GM21390 (cell line): Measurements from ENCODE around the gene ZBTB7C.

ENCODE experiments used
- ATAC-seq: cut with Tn5 transposase; IDR thresholded peaks from one replicate; pipeline ENCODE4 v1.9.1; 2021; ENCODE audit not compliant: unreplicated experiment

Gene ZBTB7C

GRCh38 chr18:48391868-48392267, 17.3 kb downstream of the ZBTB7C start:
- no peak for ATAC-seq

GRCh38 chr18:48390641-48391040, 18.5 kb downstream of the ZBTB7C start:
- ATAC-seq, result no peak

GRCh38 chr18:48388478-48388877, 20.7 kb downstream of the ZBTB7C start:
- no peak for ATAC-seq

- no peak for ATAC-seq
Observed at GRCh38 chr18:48387300-48387699, 21.9 kb downstream of the ZBTB7C start.

- no peak for ATAC-seq
Observed at GRCh38 chr18:48385596-48385995, 23.6 kb downstream of the ZBTB7C start.

- ATAC-seq, result no peak
Observed at GRCh38 chr18:48376934-48377333, 32.2 kb downstream of the ZBTB7C start.

- no peak for ATAC-seq
Observed at GRCh38 chr18:48376406-48376805, 32.8 kb downstream of the ZBTB7C start.

GRCh38 chr18:48375150-48375800, 33.9 kb downstream of the ZBTB7C start:
- ATAC-seq, result no peak

GRCh38 chr18:48374423-48375149, 34.6 kb downstream of the ZBTB7C start:
- no peak for ATAC-seq

GRCh38 chr18:48371854-48372602, 37.2 kb downstream of the ZBTB7C start:
- no peak for ATAC-seq

GRCh38 chr18:48367557-48367956, 41.6 kb downstream of the ZBTB7C start:
- no peak for ATAC-seq

GRCh38 chr18:48365965-48366364, 43.2 kb downstream of the ZBTB7C start:
- ATAC-seq, result no peak

GRCh38 chr18:48364146-48364545, 45.0 kb downstream of the ZBTB7C start:
- ATAC-seq, result no peak

- ATAC-seq, result no peak
Observed at GRCh38 chr18:48363175-48363574, 46.0 kb downstream of the ZBTB7C start.

- ATAC-seq, result no peak
Observed at GRCh38 chr18:48361801-48362200, 47.4 kb downstream of the ZBTB7C start.

GRCh38 chr18:48360376-48361021, 48.7 kb downstream of the ZBTB7C start:
- ATAC-seq, result no peak

- no peak for ATAC-seq
Observed at GRCh38 chr18:48359626-48360025, 49.6 kb downstream of the ZBTB7C start.

- no peak for ATAC-seq
Observed at GRCh38 chr18:48358868-48359267, 50.3 kb downstream of the ZBTB7C start.

- ATAC-seq, result no peak
Observed at GRCh38 chr18:48356909-48357631, 52.1 kb downstream of the ZBTB7C start.

GRCh38 chr18:48356151-48356745, 52.9 kb downstream of the ZBTB7C start:
- ATAC-seq, result no peak
